ENCODE data around the gene MYO19.

The MYO19 gene

DNA sequence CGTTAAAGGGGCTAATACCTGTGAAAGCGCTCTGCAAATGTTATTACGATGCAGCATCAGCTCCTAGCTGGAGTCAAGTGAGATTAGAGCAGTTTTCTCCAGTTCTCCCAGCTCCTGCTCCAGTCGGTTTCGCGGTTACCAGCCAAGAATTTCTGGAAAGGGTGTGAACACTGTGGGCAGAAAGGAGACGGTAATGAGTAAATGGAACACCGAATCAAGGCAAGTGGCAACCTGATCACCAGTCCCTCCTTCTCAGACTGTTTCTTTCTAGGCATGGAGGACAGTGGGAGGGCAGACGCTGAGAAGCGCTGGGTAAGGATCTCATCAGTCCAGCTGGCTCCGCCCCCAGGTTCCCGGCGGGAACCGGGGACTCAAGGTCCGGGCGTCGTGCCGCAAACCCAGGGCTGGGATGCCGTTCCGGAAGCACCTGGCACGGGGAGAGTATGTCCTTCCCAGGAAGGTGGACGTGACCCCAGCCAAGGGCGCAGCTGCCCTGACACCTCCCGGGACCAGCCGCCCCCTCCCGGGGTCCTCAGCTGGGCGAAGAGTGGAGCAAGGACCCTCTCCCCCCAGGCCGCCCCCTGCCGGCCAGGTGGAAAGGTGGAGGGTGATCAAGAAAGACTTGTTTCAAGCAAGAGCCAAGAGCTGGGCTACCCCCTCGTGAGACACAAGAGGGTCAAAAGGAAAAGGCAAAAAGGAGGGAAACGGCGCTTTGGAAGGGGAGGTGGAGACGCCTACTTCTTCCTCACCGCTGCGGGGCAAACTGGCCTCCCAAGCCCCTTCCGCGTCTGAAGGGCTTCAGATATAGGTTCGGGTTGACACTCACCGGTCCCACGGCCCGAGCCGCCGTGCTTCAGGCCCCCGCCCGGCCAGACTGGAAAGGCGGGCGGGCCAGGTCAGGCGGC lies 481 bp downstream of the MYO19 start:
- peaks cover 62% of the 10 kb centered on the region for H3K36me3 ChIP-seq
- 0 out of 2 replicates have a peak, but pooled peaks cover 7% of the 10 kb centered on the region for H4K20me1 ChIP-seq
- peak overlapping the region; percentile 97 for H3K9ac ChIP-seq
- H3K9me3 ChIP-seq: no peaks in the 10 kb centered on the region
- H3K4me3 ChIP-seq: peak overlapping the region; percentile 84
- H3K4me2 ChIP-seq: peak overlapping the region; percentile 92
- H3K4me1 ChIP-seq: peaks cover 25% of the 10 kb centered on the region
- no peaks in the 10 kb centered on the region for H3K27me3 ChIP-seq
- no peak for TF ChIP-seq Cebpa-rat (IDR thresholded peaks at IDR 0.05)
- peak overlapping the region; percentile 98 for H3K27ac ChIP-seq

DNA sequence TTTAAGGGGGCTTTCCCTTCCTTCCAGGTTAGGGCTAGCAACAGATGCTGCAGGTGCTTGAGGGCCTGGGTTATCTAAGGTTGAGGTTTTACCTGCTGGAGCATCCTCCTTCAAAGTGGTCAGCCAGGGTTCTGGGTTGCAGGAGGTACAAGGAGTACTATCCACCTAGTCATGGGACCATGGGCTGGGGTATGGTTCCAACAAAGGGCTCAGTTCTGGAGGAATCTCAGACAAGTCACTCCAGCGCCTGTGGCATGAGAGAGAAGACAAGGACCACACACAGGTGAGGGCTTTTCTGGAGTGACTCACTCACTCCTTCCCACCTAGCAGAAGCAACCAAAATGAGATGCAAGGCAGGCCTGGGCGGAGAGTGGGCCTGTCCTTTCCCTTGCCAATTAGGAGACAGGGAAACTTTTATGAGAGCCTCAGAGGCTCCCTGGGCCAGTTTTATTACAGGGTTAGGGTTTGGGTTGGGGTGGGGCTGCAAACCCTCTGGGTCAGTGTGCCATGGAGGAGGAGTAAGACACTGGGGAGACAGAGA lies 2.2 kb downstream of the MYO19 start:
- Histone ChIP-seq H3K4me1 (peaks cover 25% of the 10 kb centered on the region), H3K27me3 (no peaks in the 10 kb centered on the region), H4K20me1 (peaks cover 8% of the 10 kb centered on the region; the same call in 1 of the 2 replicates), H3K4me2 (no peak overlapping the region), H3K4me3 (no peak overlapping the region), H3K9me3 (no peaks in the 10 kb centered on the region), H3K36me3 (peaks cover 71% of the 10 kb centered on the region), H3K27ac (no peak overlapping the region), H3K9ac (no peak overlapping the region)
- no peak for TF ChIP-seq Cebpa-rat (IDR thresholded peaks at IDR 0.05)

DNA sequence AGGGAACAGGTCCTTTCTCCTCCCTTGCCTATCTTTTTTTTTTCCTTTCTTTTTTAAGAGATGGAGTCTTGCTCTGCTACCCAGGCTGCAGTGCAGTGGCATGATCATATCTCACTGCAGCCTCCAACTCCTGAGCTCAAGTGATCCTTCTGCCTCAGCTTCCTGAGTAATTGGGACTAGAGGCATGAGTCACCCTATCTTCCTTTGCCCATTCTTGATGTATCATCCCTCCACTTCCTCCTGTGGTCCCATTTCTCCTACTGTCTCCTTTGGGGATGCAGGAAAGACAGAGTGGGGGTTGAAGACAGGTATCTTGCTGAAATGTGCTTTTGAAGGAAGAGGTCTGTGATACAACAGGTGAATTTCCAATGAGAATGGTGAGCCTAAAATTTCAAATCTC lies 5.5 kb downstream of the MYO19 start:
- H4K20me1 ChIP-seq: peaks cover 17% of the 10 kb centered on the region
- no peaks in the 10 kb centered on the region for H3K27me3 ChIP-seq
- no peak overlapping the region for H3K27ac ChIP-seq
- H3K4me2 ChIP-seq: no peak overlapping the region
- H3K4me3 ChIP-seq: no peak overlapping the region
- H3K4me1 ChIP-seq: peaks cover 11% of the 10 kb centered on the region
- no peak for TF ChIP-seq Cebpa-rat (IDR thresholded peaks at IDR 0.05)
- H3K9ac ChIP-seq: no peak overlapping the region
- H3K9me3 ChIP-seq: no peaks in the 10 kb centered on the region
- peaks cover 94% of the 10 kb centered on the region for H3K36me3 ChIP-seq

DNA sequence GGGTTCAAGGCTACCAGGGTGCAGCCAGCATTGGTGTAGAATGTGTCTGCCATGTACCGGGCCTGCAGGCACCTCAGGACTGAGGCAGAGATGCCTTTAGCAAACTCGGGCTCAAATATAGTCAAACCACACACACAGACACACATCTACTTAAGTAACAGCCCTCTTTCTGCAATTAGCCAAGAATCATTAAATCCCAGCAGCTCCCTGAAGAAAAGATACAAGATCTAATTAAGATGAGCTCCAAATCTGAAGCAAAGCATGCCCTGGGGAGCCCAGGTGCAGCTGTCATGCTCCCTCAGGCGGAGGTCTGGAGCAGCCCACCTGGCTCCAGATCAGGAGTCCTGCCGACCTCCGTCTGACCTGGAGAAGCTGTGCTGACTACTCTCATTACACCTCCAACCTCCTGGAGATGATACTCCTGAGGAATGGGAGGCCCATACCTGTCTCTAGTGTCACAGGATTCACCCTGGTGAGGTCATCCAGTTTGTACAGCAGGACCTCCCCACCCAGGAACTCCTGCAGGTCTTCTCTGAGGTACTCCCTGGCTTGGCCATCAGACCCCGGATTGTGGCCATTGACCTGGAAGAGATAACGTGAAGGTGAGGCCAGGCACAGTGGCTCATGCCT lies 6.9 kb downstream of the MYO19 start:
- Histone ChIP-seq H3K4me3 (no peak overlapping the region), H3K9ac (no peak overlapping the region), H3K27ac (no peak overlapping the region), H3K36me3 (peaks cover 97% of the 10 kb centered on the region), H3K4me1 (no peaks in the 10 kb centered on the region), H3K4me2 (no peak overlapping the region), H4K20me1 (peaks cover 21% of the 10 kb centered on the region), H3K27me3 (no peaks in the 10 kb centered on the region), H3K9me3 (no peaks in the 10 kb centered on the region)
- no peak for TF ChIP-seq Cebpa-rat (IDR thresholded peaks at IDR 0.05)

GRCh38 chr17:36525888-36526287 lies 8.8 kb downstream of the MYO19 start:
- Histone ChIP-seq H3K4me1 (no peaks in the 10 kb centered on the region), H3K27me3 (no peaks in the 10 kb centered on the region), H3K27ac (no peak overlapping the region), H3K9me3 (no peaks in the 10 kb centered on the region), H3K4me2 (no peak overlapping the region), H4K20me1 (peaks cover 21% of the 10 kb centered on the region), H3K36me3 (peaks cover 97% of the 10 kb centered on the region), H3K9ac (no peak overlapping the region), H3K4me3 (no peak overlapping the region)
- no peak for TF ChIP-seq Cebpa-rat (IDR thresholded peaks at IDR 0.05)

DNA sequence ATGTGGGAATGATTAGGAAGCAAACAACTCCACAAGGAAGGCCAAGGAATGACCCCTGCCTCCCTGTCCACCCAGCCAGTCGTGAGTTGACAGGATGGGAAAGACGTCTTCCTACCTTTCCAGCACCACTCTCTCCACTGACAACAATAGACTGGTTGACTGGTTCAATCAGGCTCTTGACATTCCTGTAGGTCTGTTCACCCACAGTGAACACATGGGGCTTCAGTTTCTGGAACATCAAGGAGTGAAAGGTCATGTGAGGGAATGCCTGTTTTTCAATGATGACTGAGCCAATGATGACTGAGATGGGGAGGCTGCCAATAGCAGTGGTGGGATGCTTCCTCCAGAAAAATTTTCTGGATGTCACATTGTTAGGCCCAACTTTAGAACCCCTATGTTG lies 9.6 kb downstream of the MYO19 start:
- TF ChIP-seq Cebpa-rat (IDR thresholded peaks at IDR 0.05): no peak
- Histone ChIP-seq H3K27me3 (no peaks in the 10 kb centered on the region), H3K9me3 (no peaks in the 10 kb centered on the region), H3K27ac (no peak overlapping the region), H3K4me3 (no peak overlapping the region), H3K9ac (no peak overlapping the region), H3K36me3 (peaks cover 97% of the 10 kb centered on the region), H3K4me1 (no peaks in the 10 kb centered on the region), H3K4me2 (no peak overlapping the region), H4K20me1 (peaks cover 21% of the 10 kb centered on the region)

DNA sequence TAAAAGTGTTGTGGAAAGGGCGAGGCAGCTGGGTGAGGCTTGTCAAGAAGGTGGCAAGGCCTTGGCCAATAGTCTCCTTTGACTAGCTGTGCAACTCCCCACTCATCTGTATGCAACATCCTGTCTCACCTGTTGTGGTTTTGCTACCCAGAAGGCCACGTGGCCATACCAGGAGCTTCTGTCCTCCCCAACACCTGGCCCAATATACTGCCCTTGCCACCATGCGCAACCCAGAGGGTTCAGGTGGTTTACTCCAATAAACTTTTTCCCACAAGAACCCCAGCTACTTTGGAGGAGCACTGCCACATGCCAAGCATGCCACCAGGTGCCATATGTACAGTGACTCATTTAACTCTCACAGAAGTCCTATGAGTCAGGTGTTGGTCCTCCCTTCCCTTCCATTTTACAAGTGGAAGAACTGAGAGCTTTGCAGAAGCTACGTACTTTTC lies 10.2 kb downstream of the MYO19 start:
- Histone ChIP-seq H3K4me2 (no peak overlapping the region), H3K4me1 (no peaks in the 10 kb centered on the region), H3K27ac (no peak overlapping the region), H3K4me3 (no peak overlapping the region), H3K9ac (no peak overlapping the region), H3K27me3 (no peaks in the 10 kb centered on the region), H4K20me1 (peaks cover 16% of the 10 kb centered on the region), H3K9me3 (no peaks in the 10 kb centered on the region), H3K36me3 (peaks cover 96% of the 10 kb centered on the region)
- no peak for TF ChIP-seq Cebpa-rat (IDR thresholded peaks at IDR 0.05)

DNA sequence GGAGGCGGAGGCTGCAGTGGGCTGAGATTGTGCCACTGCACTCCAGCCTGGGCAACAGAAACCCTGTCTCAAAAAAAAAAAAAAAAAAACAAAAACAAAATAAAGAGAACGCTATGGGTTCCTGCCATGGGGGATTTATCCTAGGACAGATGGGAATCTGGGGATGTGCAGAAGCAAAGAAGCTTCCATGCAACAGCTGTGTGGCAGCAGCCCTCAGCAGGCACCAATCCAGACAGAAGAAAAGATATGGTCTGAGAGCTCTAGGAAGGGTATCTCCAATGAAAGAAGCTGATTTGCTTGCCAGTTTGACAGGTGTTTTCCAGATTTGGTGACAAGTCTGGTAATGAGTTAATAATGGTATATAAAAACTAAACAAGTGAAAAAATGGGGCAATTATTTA lies 11.6 kb downstream of the MYO19 start:
- Histone ChIP-seq H3K4me3 (no peak overlapping the region), H3K36me3 (peaks cover 88% of the 10 kb centered on the region), H4K20me1 (peaks cover 14% of the 10 kb centered on the region), H3K9ac (no peak overlapping the region), H3K27ac (no peak overlapping the region), H3K9me3 (no peaks in the 10 kb centered on the region), H3K4me2 (no peak overlapping the region), H3K27me3 (no peaks in the 10 kb centered on the region), H3K4me1 (no peaks in the 10 kb centered on the region)
- TF ChIP-seq Cebpa-rat (IDR thresholded peaks at IDR 0.05): no peak

- no peaks in the 10 kb centered on the region for H3K27me3 ChIP-seq
- TF ChIP-seq Cebpa-rat (IDR thresholded peaks at IDR 0.05): no peak
- no peaks in the 10 kb centered on the region for H3K9me3 ChIP-seq
- H3K4me2 ChIP-seq: no peak overlapping the region
- H4K20me1 ChIP-seq: peaks cover 10% of the 10 kb centered on the region; the same call in 1 of the 2 replicates
- H3K36me3 ChIP-seq: peaks cover 89% of the 10 kb centered on the region
- H3K9ac ChIP-seq: no peak overlapping the region
- no peak overlapping the region for H3K27ac ChIP-seq
- no peaks in the 10 kb centered on the region for H3K4me1 ChIP-seq
- no peak overlapping the region for H3K4me3 ChIP-seq
Measured at GRCh38 chr17:36515837-36516236, 18.8 kb downstream of the MYO19 start.

- Histone ChIP-seq H4K20me1 (peaks cover 10% of the 10 kb centered on the region; the same call in 1 of the 2 replicates), H3K4me1 (no peaks in the 10 kb centered on the region), H3K9ac (no peak overlapping the region), H3K27me3 (no peaks in the 10 kb centered on the region), H3K4me3 (no peak overlapping the region), H3K4me2 (no peak overlapping the region), H3K9me3 (no peaks in the 10 kb centered on the region), H3K36me3 (peaks cover 89% of the 10 kb centered on the region), H3K27ac (no peak overlapping the region)
- TF ChIP-seq Cebpa-rat (IDR thresholded peaks at IDR 0.05): no peak
Measured at GRCh38 chr17:36514856-36515255, 19.8 kb downstream of the MYO19 start.

Measured in BLaER1 (cell line).